Ectodermal cell (in vitro differentiated cells): ENCODE results near the gene RTL1.

Source experiments
- H3K27ac ChIP-seq: 2 replicates; pipeline ENCODE4 v1.7.0; 2013; ENCODE audit warnings: mild to moderate bottlenecking, low read depth, low read length; ENCODE audit not compliant: insufficient read depth, poor library complexity, severe bottlenecking
- H3K27me3 ChIP-seq: 2 replicates; pipeline ENCODE4 v1.7.0; 2013; ENCODE audit warnings: mild to moderate bottlenecking, low read length; ENCODE audit not compliant: insufficient read depth, control insufficient read depth, poor library complexity, severe bottlenecking
- H3K36me3 ChIP-seq: one replicate; pipeline ENCODE4 v1.7.0; 2013; ENCODE audit warnings: low read length; ENCODE audit not compliant: control insufficient read depth, insufficient read depth
- H3K4me1 ChIP-seq: one replicate; pipeline ENCODE4 v1.7.0; 2013; ENCODE audit warnings: low read length; ENCODE audit not compliant: control insufficient read depth, insufficient read depth
- H3K4me3 ChIP-seq: 2 replicates; pipeline ENCODE4 v1.7.0; 2013; ENCODE audit warnings: low read depth, low read length, control low read depth; ENCODE audit not compliant: insufficient read depth
- H3K9me3 ChIP-seq: 2 replicates; pipeline ENCODE4 v1.7.0; 2013; ENCODE audit warnings: mild to moderate bottlenecking, low read length, moderate library complexity; ENCODE audit not compliant: control insufficient read depth
- WGBS, 2 experiments: methylation state at CpG; one replicate each; pipeline ENCODE4 v1.1.7; 2013; ENCODE audit warnings: missing lambda C conversion rate in 2 of 2; 5-methylcytosine and 5-hydroxymethylcytosine counted together

Gene RTL1

DNA sequence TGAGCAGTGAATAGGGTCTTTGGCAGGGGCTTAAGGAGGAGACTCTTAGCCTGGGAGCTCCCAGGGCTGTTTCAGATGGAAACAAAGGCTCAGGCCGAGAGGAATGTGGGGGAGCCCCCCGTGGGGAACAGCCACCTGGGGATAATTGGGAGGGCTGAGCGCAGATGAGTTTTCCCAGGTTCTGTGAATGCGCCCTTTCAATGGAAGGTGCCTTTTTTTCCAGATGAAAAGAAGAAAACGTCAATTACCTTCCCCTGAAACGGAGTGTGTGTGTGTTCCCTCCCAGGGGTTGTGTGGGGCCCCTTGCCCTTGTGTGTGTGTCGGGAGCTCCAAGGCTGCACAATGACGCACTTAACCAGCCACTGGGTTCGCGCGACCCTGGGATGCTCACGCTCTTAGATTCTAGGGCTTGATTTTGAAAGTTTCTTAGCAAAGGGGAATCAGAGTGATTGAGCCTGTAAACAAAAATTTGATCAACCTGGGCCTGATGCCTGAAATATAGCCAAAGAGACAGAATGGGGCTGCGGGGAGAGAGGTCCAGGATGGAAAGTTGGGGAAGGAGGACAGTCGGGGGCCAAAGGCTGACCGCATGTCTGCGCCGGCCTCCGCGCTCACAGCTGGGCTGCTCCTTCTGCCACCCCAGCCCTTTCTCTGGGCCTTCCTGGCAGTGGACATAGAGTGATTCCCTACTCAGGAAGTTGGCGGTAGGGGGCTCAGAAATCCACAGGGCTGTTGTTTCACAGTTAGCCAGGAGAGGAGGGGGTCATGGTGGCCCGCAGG, 63.0 kb downstream of the RTL1 start:
- no peaks in the 10 kb centered on the region for H3K36me3 ChIP-seq
- peaks cover 66% of the 10 kb centered on the region for H3K4me1 ChIP-seq
- H3K4me3 ChIP-seq: no peak overlapping the region
- 16 to 19% methylated on average over 21 of the region's 21 CpGs for WGBS, 2 experiments
- H3K27me3 ChIP-seq: no peaks in the 10 kb centered on the region
- peak overlapping the region; percentile 85 for H3K27ac ChIP-seq
- H3K9me3 ChIP-seq: no peaks in the 10 kb centered on the region

DNA sequence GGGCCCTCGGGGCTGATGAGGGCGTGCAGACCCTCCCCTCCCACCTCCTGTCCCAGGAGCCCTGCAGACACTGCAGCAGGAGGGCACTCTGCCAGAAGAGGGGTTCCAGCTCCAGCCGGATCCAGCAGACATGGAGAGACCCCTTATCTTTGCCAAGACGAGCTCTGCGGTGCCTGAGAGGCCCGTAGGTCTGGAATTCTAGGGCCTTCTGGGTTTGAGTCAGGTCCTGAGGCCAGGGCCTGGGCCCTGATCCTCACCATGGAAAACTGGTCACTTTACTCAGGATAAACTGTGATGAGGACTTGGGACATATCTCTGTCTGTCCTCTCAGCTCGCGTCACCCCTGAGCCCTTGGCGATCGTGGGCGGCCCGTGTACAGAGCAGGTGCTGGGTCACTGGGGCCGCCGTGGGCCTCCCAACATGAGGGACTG, 63.8 kb downstream of the RTL1 start:
- H3K4me1 ChIP-seq: peaks cover 70% of the 10 kb centered on the region

DNA sequence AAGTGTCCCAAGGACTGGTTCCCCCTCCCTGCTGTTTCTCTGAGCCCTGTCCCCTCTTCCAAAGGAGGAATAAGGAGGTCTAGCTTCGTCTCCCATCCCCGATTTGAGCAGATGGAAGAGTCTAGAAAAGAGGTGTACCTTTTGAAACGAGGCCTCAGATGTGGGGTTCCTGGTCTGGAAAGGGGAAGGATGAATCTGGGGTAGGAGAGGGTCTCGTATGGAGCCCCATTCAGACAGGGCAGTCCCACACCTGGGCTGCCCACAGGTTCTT, 64.3 kb downstream of the RTL1 start:
- peak overlapping the region; percentile 85 for H3K27ac ChIP-seq
- 34 to 45% methylated on average over 4 of the region's 4 CpGs for WGBS, 2 experiments
- no peaks in the 10 kb centered on the region for H3K9me3 ChIP-seq
- H3K27me3 ChIP-seq: no peaks in the 10 kb centered on the region
- H3K36me3 ChIP-seq: no peaks in the 10 kb centered on the region
- no peak overlapping the region for H3K4me3 ChIP-seq
- peaks cover 70% of the 10 kb centered on the region for H3K4me1 ChIP-seq

More for the DNA sequence above, 63.8 kb downstream of the RTL1 start:
- Histone ChIP-seq H3K9me3 (no peaks in the 10 kb centered on the region), H3K27me3 (no peaks in the 10 kb centered on the region), H3K27ac (peak overlapping the region; percentile 85), H3K4me3 (no peak overlapping the region), H3K36me3 (no peaks in the 10 kb centered on the region)
- WGBS, 2 experiments: 65 to 66% methylated on average over 14 of the region's 14 CpGs

DNA sequence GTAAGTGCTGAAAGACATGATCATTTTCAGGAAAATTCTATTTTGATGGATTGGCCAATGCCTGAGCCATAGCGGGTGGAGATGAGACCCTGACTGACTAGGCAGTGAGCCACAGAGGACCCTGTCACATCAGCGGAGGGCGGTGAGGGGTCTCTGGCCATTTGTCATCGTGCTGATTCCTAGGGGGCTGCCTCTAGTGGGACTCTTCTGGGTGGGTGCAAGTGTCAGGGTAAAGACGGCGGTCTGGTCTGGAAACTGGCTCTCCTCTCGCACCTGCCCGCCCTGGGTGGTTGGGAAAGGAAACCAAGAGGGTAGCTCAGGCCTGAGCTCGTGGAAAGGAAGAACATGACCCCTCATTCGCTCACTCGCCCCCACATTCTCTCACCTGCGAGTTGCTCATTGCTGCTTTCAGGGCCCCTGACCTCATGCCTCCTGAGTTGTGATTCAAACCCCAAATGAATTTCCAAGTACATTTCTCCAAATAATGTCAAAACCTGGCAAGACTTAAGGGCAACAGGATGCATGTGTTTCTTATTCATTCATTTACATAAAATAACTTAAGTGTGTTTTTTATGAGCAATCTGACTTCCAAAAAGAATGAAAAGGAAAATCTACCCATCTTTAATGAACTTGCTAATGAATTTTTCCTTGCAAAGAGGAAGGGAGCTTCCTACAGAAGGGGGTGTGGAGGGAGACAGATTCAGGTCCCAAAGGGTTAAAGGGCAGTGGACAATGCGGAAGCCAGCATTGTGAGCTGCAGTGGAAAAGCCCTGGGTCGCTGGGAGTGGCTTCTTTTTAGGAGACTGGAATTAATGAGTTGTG, 64.8 kb downstream of the RTL1 start:
- Histone ChIP-seq H3K36me3 (no peaks in the 10 kb centered on the region), H3K27me3 (no peaks in the 10 kb centered on the region), H3K9me3 (no peaks in the 10 kb centered on the region), H3K27ac (peak overlapping the region; percentile 13), H3K4me3 (no peak overlapping the region), H3K4me1 (peaks cover 70% of the 10 kb centered on the region)
- WGBS, 2 experiments: 78% methylated on average over 14 of the region's 14 CpGs

DNA sequence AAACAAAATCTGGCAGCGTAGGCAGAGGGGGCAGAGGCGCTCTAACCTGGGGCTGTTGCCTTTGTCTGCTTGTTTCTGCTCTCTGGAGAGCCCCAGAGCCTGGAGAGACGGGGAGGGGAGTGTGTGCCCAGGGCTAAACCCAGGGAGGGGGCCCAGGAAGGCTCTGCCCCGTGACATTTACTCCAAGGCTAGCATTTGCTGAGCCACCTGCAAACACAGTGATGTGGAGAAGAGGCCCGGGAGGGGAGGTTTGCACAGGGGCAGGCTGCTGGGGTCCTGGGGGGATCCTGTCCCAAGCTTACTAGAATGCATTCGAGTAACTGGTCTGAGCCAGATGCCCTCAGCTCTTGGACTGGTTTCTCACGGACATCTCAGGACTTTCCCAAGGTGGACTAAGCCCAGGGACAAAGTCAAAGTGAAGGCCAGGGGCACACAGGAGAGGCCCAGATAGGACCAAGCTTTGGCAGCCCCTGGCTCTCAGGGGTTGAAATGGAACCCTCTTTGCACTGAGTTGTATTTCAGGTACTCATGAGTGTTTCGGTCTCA, 65.6 kb downstream of the RTL1 start:
- H3K27me3 ChIP-seq: no peaks in the 10 kb centered on the region
- 70 to 72% methylated on average over 8 of the region's 8 CpGs for WGBS, 2 experiments
- H3K36me3 ChIP-seq: no peaks in the 10 kb centered on the region
- H3K9me3 ChIP-seq: no peaks in the 10 kb centered on the region
- H3K27ac ChIP-seq: no peak overlapping the region
- H3K4me1 ChIP-seq: peaks cover 65% of the 10 kb centered on the region
- no peak overlapping the region for H3K4me3 ChIP-seq

DNA sequence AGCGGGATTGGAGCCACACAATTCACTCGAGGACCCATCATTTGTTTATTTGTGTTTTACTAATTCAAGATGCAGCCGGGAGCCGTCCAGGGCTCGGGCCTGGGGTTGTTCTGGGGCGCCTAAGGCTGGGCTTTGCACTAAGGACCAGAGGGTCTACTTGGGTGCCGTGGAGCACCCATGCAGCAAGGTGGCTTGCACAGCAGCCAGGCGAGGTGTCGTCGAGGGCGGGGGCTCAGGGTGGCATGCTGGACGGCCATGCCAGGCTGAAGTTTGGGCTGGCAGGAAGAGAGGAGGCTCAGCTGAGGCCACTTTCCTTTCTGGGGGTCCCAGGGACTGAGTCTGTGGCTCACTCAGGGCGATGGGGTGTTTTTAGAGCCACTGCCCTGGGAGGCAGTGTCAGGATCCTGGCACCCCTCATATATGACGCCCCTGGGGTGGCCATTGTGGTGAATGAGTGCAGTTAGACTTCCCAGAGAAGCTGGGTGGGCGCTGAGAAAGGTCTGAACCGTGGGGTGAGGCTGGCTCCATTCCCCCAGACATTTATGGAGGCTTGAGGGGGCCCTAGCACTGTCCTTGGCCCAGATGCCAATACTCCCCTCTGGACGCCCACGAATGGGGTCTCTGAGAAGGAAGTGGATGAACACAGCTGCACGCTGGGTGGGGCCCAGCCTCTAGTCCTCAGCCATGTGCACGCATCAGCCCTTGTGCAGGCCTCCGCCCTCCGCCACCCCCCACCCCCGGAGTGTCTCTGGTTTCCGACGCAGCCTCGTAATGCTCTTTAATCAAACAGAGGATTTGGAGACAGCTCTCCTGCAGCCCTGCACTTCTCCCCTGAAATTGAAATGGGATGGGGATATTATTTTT, 66.3 kb downstream of the RTL1 start:
- peaks cover 65% of the 10 kb centered on the region for H3K4me1 ChIP-seq
- H3K27me3 ChIP-seq: no peaks in the 10 kb centered on the region
- no peaks in the 10 kb centered on the region for H3K36me3 ChIP-seq
- whole genome bisulfite sequencing, 2 experiments: 91 to 92% methylated on average over 26 of the region's 26 CpGs
- no peak overlapping the region for H3K4me3 ChIP-seq
- no peaks in the 10 kb centered on the region for H3K9me3 ChIP-seq
- peak overlapping the region; percentile 16 for H3K27ac ChIP-seq

DNA sequence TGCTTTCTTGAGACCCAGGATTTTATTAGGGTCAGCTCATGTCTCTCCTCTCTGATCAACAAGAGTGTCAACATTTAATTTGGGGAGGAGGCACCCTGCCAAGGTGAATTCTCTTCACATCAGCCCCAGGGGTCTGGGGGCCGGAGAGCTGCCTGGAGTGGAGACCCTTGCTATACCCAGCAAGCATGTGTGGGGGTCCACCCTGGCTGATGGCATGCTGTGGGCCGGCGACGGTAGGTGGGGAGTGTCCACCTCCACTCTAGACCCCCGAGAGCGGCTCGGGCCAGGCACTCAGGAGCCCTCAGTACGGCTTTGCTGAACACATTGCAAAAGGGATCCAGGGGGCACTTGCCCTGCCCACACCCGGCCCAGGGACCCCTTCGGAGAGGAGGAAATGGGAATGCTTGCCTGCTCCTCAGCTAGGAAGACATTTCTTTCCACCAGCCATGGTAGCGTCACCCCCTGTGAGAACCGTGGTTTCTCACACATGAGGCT, 67.2 kb downstream of the RTL1 start:
- Histone ChIP-seq H3K27ac (no peak overlapping the region), H3K9me3 (no peaks in the 10 kb centered on the region), H3K4me3 (no peak overlapping the region), H3K27me3 (no peaks in the 10 kb centered on the region), H3K36me3 (no peaks in the 10 kb centered on the region), H3K4me1 (peaks cover 66% of the 10 kb centered on the region)
- WGBS, 2 experiments: 96% methylated on average over 12 of the region's 12 CpGs

DNA sequence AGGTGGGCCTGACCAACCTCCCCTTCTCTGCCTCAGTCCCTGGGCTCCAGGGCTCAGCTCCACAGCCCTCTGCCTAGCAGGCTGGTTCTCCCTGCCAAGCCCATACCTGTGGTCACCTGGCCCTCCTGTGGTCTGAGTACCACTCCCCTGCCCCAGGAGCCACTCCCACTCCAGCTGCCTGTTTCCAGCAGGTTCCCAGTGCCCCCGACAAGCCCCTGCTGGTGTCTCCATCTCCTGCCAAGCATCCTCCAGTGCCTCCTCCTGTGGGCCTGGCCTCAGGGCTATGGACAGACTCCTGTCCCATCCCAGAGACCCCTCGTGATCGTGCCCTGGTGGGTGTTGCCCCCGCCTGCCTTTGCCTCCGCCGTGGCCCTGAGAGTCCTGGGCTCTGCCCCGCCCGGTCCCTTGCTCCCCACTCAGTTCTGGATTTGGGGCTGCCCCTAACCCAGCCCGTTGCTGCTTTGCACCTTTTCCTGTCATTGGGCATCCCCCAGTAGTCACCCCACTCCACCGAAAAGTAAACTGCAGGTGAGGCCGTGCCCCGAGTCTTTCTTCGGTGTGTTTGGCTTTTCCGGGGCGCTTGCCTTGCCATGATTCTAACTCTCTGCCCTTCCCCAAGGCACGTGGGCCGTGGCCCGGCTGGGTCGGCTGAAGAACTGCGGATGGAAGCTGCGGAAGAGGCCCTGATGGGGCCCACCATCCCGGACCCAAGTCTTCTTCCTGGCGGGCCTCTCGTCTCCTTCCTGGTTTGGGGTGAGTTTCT, 67.8 kb downstream of the RTL1 start:
- Histone ChIP-seq H3K36me3 (no peaks in the 10 kb centered on the region), H3K4me3 (no peak overlapping the region), H3K27me3 (no peaks in the 10 kb centered on the region), H3K9me3 (no peaks in the 10 kb centered on the region), H3K4me1 (peaks cover 66% of the 10 kb centered on the region), H3K27ac (no peak overlapping the region)
- WGBS, 2 experiments: 90 to 94% methylated on average over 24 of the region's 24 CpGs

DNA sequence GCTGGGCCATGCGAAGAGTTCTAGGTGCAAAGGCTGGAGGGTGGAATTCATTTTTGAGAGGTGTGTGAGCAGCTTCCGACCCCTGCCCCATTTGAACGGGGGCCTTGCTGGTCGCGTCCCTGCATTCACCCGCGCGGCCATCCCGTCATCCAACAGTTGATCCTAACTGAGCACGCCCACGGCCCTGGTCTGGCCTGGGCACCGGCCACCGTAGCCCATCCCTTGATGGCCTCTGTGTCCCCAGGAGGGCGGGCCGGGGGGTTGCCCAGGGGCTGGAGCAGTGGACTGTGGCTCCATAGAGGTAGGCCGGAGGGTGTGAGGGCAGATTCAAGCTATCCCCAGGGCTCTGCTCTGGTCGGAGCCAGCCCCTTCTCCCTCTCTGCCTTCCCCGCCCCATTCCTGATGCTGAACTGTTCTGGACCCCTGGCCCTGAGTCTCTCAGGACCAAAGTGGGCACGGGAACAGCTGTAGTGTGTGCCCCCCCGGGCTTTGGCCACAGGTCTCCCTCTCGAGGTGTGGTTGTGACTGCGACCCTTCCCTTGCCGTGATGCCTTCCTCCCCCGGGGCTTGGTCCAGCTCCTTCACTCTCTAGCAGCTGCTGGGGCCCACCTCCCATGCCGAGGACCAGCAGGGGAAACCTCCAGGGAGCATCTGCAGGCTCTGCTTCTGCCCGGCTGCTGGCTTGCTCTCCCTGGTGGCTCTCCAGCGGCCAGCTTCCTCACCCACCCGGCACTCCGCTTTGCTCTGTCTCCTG, 68.6 kb downstream of the RTL1 start:
- Histone ChIP-seq H3K9me3 (no peaks in the 10 kb centered on the region), H3K27ac (no peak overlapping the region), H3K27me3 (no peaks in the 10 kb centered on the region), H3K36me3 (no peaks in the 10 kb centered on the region), H3K4me3 (no peak overlapping the region), H3K4me1 (peaks cover 64% of the 10 kb centered on the region)
- WGBS, 2 experiments: 86 to 88% methylated on average over 29 of the region's 29 CpGs
